Kidney (tissue), 14 donors: ENCODE results near the gene NXNL1. TPM values are rescaled to one million over a fixed set of nuclear protein-coding genes. Genes with fewer than 3 reads are reported as not detected.

Experiments used
- DNase-seq, 5 donors: peaks; one replicate each; pipeline ENCODE4 v3.0.0-alpha.2; 2013 to 2020
- FAIRE-seq: peaks from 2 replicates; lab custom pipeline; 2012; peaks lifted over from hg19 to GRCh38; lab: Jason Lieb, UNC
- H3K27ac ChIP-seq, 2 donors: one replicate each; pipeline ENCODE4 v1.7.0; 2013; ENCODE audit warnings: low read depth in 2 of 2, low read length in 2 of 2, inconsistent platforms in 1 of 2
- H3K27me3 ChIP-seq: one replicate; pipeline ENCODE4 v1.7.1; 2013; ENCODE audit warnings: low read length, inconsistent platforms; ENCODE audit not compliant: control insufficient read depth, insufficient read depth
- H3K36me3 ChIP-seq, 3 donors: one replicate each; pipeline versions ENCODE4 v1.7.0 to v1.7.1; 2013; ENCODE audit warnings: low read length in 3 of 3, control low read depth in 1 of 3, inconsistent platforms in 1 of 3; ENCODE audit not compliant: insufficient read depth in 3 of 3, control insufficient read depth in 2 of 3
- H3K4me1 ChIP-seq, 3 donors: one replicate each; pipeline versions ENCODE4 v1.7.0 to v1.7.1; 2013; ENCODE audit warnings: low read length in 3 of 3, inconsistent platforms in 1 of 3, low read depth in 1 of 3; ENCODE audit not compliant: control insufficient read depth in 2 of 3, insufficient read depth in 2 of 3
- H3K4me3 ChIP-seq, 3 donors: one replicate each; pipeline versions ENCODE4 v1.7.0 to v1.8.1; 2013; ENCODE audit warnings: low read length in 3 of 3, control low read depth in 1 of 3, inconsistent platforms in 1 of 3
- H3K9ac ChIP-seq, 3 donors: one replicate each; pipeline versions ENCODE4 v1.7.0 to v1.7.1; 2013; ENCODE audit warnings: low read length in 3 of 3, control low read depth in 1 of 3, inconsistent platforms in 1 of 3
- H3K9me3 ChIP-seq, 3 donors: one replicate each; pipeline versions ENCODE4 v1.7.0 to v1.7.1; 2013; ENCODE audit warnings: low read length in 3 of 3, control low read depth in 1 of 3, inconsistent platforms in 1 of 3; ENCODE audit not compliant: control insufficient read depth in 2 of 3, insufficient read depth in 1 of 3
- CTCF ChIP-seq: IDR thresholded peaks from 3 replicates; pipeline ENCODE4 v1.5.1; 2012; ENCODE audit warnings: mild to moderate bottlenecking, moderate library complexity, borderline replicate concordance; ENCODE audit not compliant: insufficient read depth; ENCODE audit errors: extremely low read depth
- intact Hi-C: fragments of 100-400 bp; cut with DNase I; formaldehyde crosslinking; loops from one replicate; pipeline ENCODE4 v1.11.1; 2022
- polyA plus RNA-seq: library from polyadenylated mRNA; stranded (reverse); fragments of 350-450 nt; fragmentation: Illumina TruSeq; extraction: RNeasy Lipid Tissue Mini Kit (QIAGEN cat#74804); gene quantifications from one replicate; pipeline ENCODE4 v1.2.3, GENCODE V29; 2014; ENCODE audit warnings: low read depth, low replicate concordance; ENCODE audit not compliant: insufficient read depth
- total RNA-seq: library from RNA; stranded (reverse); fragmentation: NEBNext Ultra II Directional; extraction: Animal tissue kit (Norgen Biotek cat#: 25700); gene quantifications from one replicate; pipeline ENCODE4 v1.2.1, GENCODE V29; 2021
- donor health status: control.
- donor health status: control.
- donor health status: control.
- donor health status: control.
- donor health status: control.
- donor health status: DM: yes; HTN: yes; CAD: no.
- donor health status: Normal renal cell carcinoma (clear cell type).

NXNL1 gene
- total and polyA plus RNA-seq, 2 donors from 2014 or later, result not detected

DNA sequence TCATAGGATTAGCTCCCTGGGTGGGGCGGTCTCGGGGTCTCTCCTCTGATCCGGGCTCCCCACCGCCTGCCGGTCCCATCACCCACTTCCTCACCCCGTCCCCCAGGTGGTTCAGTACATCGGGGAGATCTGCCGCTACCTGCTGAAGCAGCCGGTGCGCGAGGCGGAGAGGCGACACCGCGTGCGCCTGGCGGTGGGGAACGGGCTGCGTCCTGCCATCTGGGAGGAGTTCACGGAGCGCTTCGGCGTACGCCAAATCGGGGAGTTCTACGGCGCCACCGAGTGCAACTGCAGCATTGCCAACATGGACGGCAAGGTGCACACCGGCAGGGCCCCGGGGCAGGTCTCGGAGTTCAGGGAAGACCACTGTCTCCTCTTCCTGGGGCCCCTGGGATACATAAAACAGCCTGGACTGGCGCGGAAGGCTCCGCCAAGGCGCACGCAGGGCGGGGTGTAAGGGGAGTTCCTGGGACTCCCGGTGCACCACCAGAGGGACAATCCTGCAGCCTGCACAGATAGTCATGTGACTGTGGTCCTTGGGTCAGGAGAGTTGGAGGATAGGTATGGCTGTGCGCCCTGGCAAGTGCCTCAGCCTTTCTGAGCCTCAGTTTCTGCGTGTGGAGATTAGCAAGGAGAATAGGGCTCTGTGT lies 36.5 kb upstream of the NXNL1 start:
- Histone ChIP-seq H3K4me3 (no peak overlapping the region), H3K27ac (no peak overlapping the region), H3K27me3 (no peaks in the 10 kb centered on the region), H3K9ac (no peak overlapping the region), H3K9me3 (no peaks in the 10 kb centered on the region), H3K4me1 (peaks cover 0 to 6% (median 0%) of the 10 kb centered on the region in 3 donors), H3K36me3 (peaks cover 0 to 3% (median 0%) of the 10 kb centered on the region in 3 donors)
- intact Hi-C loops, result no loop called here
- no peak for TF ChIP-seq CTCF
- DNase-seq (peak in 4 of 5 donors; percentile 31 to 64 (median 37)), FAIRE-seq (no peak)

DNA sequence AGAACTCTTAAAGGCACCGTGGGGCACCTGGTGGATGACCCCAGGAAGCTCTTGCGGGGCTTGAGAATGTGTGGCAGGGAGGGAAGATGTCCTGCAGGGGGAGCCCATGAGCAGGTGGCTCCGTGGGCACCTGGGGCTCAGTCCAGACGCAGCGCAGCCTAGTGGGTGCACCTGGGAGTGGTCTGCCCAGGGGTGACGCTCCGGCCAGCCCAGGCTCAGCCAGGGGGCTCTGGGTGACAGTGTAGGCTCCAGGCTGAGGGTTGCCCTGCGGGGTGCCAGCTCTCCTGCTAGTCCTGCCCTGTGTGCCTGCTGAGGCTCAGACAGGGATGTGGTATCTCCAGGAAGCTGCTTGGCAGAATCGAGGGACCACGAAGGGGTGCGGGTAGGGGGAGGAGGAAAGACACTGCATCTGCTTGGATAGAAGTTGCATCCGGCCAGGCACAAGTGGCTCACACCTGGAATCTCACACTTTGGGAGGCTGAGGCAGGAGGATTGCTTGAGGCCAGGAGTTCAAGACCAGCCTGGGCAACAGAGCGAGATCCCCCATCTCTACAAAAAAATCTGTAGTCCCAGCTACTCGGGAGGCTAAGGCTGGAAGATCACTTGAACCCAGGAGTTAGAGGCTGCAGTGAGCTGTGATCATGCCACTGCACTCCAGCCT lies 35.7 kb upstream of the NXNL1 start:
- no peaks in the 10 kb centered on the region for H3K27me3 ChIP-seq
- H3K27ac ChIP-seq, result no peak overlapping the region
- H3K9me3 ChIP-seq, result no peaks in the 10 kb centered on the region
- H3K4me3 ChIP-seq, result no peak overlapping the region
- no peak overlapping the region for H3K9ac ChIP-seq
- intact Hi-C loops, result no loop called here
- peaks cover 0 to 3% (median 0%) of the 10 kb centered on the region in 3 donors for H3K36me3 ChIP-seq
- peak; percentile 68 for TF ChIP-seq CTCF
- no peak for FAIRE-seq
- DNase-seq, result peak; percentile 60 to 84 (median 76)
- H3K4me1 ChIP-seq, result peaks cover 0 to 6% (median 0%) of the 10 kb centered on the region in 3 donors

DNA sequence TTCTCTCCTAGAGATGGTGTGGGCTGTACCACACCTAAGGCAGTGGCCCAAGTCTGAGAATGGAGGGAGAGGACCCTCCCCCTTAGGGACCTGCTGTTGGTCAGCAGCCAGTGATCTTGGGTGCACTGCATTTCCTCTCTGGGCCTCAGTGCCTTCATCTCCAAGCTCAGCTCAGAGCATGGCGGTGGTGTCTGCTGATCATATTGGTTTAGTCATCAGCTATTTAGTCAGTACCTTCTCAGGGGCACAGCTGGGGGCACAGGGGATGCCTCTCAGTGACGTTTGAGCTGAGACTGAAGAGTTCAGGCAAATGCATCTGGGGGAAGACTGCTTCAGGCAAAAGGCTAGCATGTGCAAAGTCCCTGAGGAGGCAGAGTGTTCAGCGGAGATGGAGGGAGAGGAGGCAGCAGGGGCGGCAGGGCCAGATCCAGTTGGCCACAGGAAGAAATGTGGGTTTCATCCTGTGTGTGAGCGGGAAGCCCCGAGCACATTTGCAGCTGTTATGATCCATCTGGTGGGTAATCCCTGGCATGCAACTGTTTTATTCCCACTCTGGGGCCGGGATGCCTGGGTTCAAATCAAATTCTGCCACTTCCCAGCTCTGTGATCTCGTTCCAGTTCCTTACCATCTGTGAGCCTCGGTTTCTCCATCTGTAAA lies 35.0 kb upstream of the NXNL1 start:
- intact Hi-C loops, result no loop called here

More for the DNA sequence above, 35.0 kb upstream of the NXNL1 start:
- TF ChIP-seq CTCF, result no peak
- H3K27ac ChIP-seq, result no peak overlapping the region
- no peaks in the 10 kb centered on the region for H3K9me3 ChIP-seq
- no peaks in the 10 kb centered on the region for H3K27me3 ChIP-seq
- peaks cover 0 to under 1% (median 0%) of the 10 kb centered on the region in 3 donors for H3K36me3 ChIP-seq
- DNase-seq (peak in 1 of 5 donors; percentile 43), FAIRE-seq (no peak)
- peaks cover 0 to 6% (median 0%) of the 10 kb centered on the region in 3 donors for H3K4me1 ChIP-seq
- H3K4me3 ChIP-seq, result no peak overlapping the region
- no peak overlapping the region for H3K9ac ChIP-seq
